OCI-LY1 (cell line): Measurements from ENCODE around the gene COA8.

ENCODE experiments used
- H2AFZ ChIP-seq: fragments of 200-600 bp; sonication (generic), shearing (Covaris generic); 2 replicates; pipeline ENCODE4 v1.6.0; 2014; ENCODE audit warnings: antibody characterized with exemption, mild to moderate bottlenecking, low read length
- H3F3A ChIP-seq: fragments of 200-600 bp; sonication (generic), shearing (Covaris generic); 2 replicates; pipeline ENCODE4 v1.6.0; 2014; ENCODE audit warnings: mild to moderate bottlenecking, antibody characterized with exemption, low read length, moderate library complexity; ENCODE audit not compliant: insufficient read depth
- H3K27ac ChIP-seq: fragments of 200-600 bp; sonication (generic); 2 replicates; pipeline ENCODE4 v1.5.1; 2014; ENCODE audit warnings: low read length, mixed run types, mild to moderate bottlenecking, low read depth; ENCODE audit not compliant: poor library complexity, severe bottlenecking
- H3K27me3 ChIP-seq: fragments of 200-600 bp; sonication (generic); 2 replicates; pipeline ENCODE4 v1.6.0; 2014; ENCODE audit warnings: antibody characterized with exemption, mild to moderate bottlenecking, low read length, moderate library complexity; ENCODE audit not compliant: insufficient read depth
- H3K36me3 ChIP-seq: fragments of 200-600 bp; sonication (generic); 2 replicates; pipeline ENCODE4 v1.6.1; 2014; ENCODE audit warnings: mild to moderate bottlenecking, antibody characterized with exemption, low read length, moderate library complexity, mixed read lengths; ENCODE audit not compliant: insufficient read depth
- H3K4me1 ChIP-seq: fragments of 200-600 bp; sonication (generic); 2 replicates; pipeline ENCODE4 v1.5.1; 2014; ENCODE audit warnings: mild to moderate bottlenecking, low read length, moderate library complexity; ENCODE audit not compliant: insufficient read depth, severe bottlenecking
- H3K4me2 ChIP-seq: fragments of 200-600 bp; sonication (generic), shearing (Covaris generic); 2 replicates; pipeline ENCODE4 v1.6.1; 2014; ENCODE audit warnings: low read length
- H3K4me3 ChIP-seq: fragments of 200-600 bp; sonication (generic); 2 replicates; pipeline ENCODE4 v1.5.1; 2014; ENCODE audit warnings: low read length, low read depth, mild to moderate bottlenecking, mixed read lengths; ENCODE audit not compliant: poor library complexity, severe bottlenecking
- H3K79me2 ChIP-seq: fragments of 200-600 bp; shearing (Covaris generic); 2 replicates; pipeline ENCODE4 v1.6.1; 2016; ENCODE audit warnings: mixed run types, low read length, mixed read lengths; ENCODE audit not compliant: insufficient read depth
- H3K9ac ChIP-seq: fragments of 200-600 bp; sonication (generic), shearing (Covaris generic); 2 replicates; pipeline ENCODE4 v1.6.1; 2014; ENCODE audit warnings: mild to moderate bottlenecking, low read length, mixed read lengths
- H3K9me2 ChIP-seq: fragments of 200-600 bp; sonication (generic), shearing (Covaris generic); 2 replicates; pipeline ENCODE4 v1.6.1; 2014; ENCODE audit warnings: low read depth, mild to moderate bottlenecking, low read length, mixed read lengths
- H3K9me3 ChIP-seq: fragments of 200-600 bp; shearing (Covaris generic); 2 replicates; pipeline ENCODE4 v1.6.1; 2014; ENCODE audit warnings: low read length, mixed read lengths
- H4K20me1 ChIP-seq: fragments of 200-600 bp; sonication (generic), shearing (Covaris generic); 2 replicates; pipeline ENCODE4 v1.6.0; 2016; ENCODE audit warnings: mild to moderate bottlenecking, low read length; ENCODE audit not compliant: insufficient read depth
- CTCF ChIP-seq: fragments of 200-600 bp; sonication (generic), shearing (Covaris generic); IDR thresholded peaks from 2 replicates; pipeline ENCODE4 v1.5.1; 2017; ENCODE audit warnings: mild to moderate bottlenecking, antibody characterized with exemption, low read length, moderate library complexity, mixed read lengths
- EZH2 ChIP-seq: fragments of 200-600 bp; sonication (generic), shearing (Covaris generic); IDR thresholded peaks from 2 replicates; pipeline ENCODE4 v1.8.0; 2017; ENCODE audit warnings: borderline replicate concordance, mixed run types, mild to moderate bottlenecking, antibody characterized with exemption, low read length, moderate library complexity, mixed read lengths

The COA8 gene

GRCh38 chr14:103539056-103539825, 23.5 kb upstream of the COA8 start:
- no peak for TF ChIP-seq EZH2
- no peak; the same call in 1 of the 2 replicates for TF ChIP-seq CTCF
- no peak overlapping the region for H3K9ac ChIP-seq
- H3K4me2 ChIP-seq, result no peak overlapping the region
- H3K4me1 ChIP-seq, result no peaks in the 10 kb centered on the region
- 0 out of 2 replicates have a peak, but pooled peaks cover 6% of the 10 kb centered on the region for H3K27me3 ChIP-seq
- H3K36me3 ChIP-seq, result peaks cover 11% of the 10 kb centered on the region; the same call in 1 of the 2 replicates
- H3F3A ChIP-seq, result no peaks in the 10 kb centered on the region
- no peaks in the 10 kb centered on the region for H4K20me1 ChIP-seq
- H3K9me2 ChIP-seq, result no peaks in the 10 kb centered on the region
- H3K27ac ChIP-seq, result no peak overlapping the region
- no peak overlapping the region for H2AFZ ChIP-seq
- H3K79me2 ChIP-seq, result no peaks in the 10 kb centered on the region
- no peak overlapping the region for H3K4me3 ChIP-seq
- H3K9me3 ChIP-seq, result no peaks in the 10 kb centered on the region

GRCh38 chr14:103540821-103541708, 21.7 kb upstream of the COA8 start:
- H3K9me2 ChIP-seq, result no peaks in the 10 kb centered on the region
- H3K27ac ChIP-seq, result no peak overlapping the region
- H3F3A ChIP-seq, result no peaks in the 10 kb centered on the region
- no peaks in the 10 kb centered on the region for H3K9me3 ChIP-seq
- H3K9ac ChIP-seq, result no peak overlapping the region
- H2AFZ ChIP-seq, result no peak overlapping the region
- H3K4me1 ChIP-seq, result no peaks in the 10 kb centered on the region
- H3K27me3 ChIP-seq, result 0 out of 2 replicates have a peak, but pooled peaks cover 6% of the 10 kb centered on the region
- TF ChIP-seq EZH2, result no peak
- TF ChIP-seq CTCF, result no peak
- no peak overlapping the region for H3K4me2 ChIP-seq
- H4K20me1 ChIP-seq, result no peaks in the 10 kb centered on the region
- no peak overlapping the region for H3K4me3 ChIP-seq
- no peaks in the 10 kb centered on the region for H3K79me2 ChIP-seq
- H3K36me3 ChIP-seq, result no peaks in the 10 kb centered on the region

GRCh38 chr14:103541709-103542604, 20.8 kb upstream of the COA8 start:
- TF ChIP-seq EZH2 (no peak), CTCF (no peak)
- no peak overlapping the region for H3K27ac ChIP-seq
- H3K27me3 ChIP-seq, result 0 out of 2 replicates have a peak, but pooled peaks cover 6% of the 10 kb centered on the region
- no peaks in the 10 kb centered on the region for H4K20me1 ChIP-seq
- no peaks in the 10 kb centered on the region for H3K36me3 ChIP-seq
- no peaks in the 10 kb centered on the region for H3K9me3 ChIP-seq
- no peaks in the 10 kb centered on the region for H3F3A ChIP-seq
- H3K9ac ChIP-seq, result no peak overlapping the region
- no peaks in the 10 kb centered on the region for H3K9me2 ChIP-seq
- H2AFZ ChIP-seq, result no peak overlapping the region
- H3K4me1 ChIP-seq, result no peaks in the 10 kb centered on the region
- no peaks in the 10 kb centered on the region for H3K79me2 ChIP-seq
- H3K4me3 ChIP-seq, result no peak overlapping the region
- H3K4me2 ChIP-seq, result no peak overlapping the region
